ENCODE measurements around the gene GAREM1.

The GAREM1 gene

GRCh38 chr18:32380559-32380958 is 90.1 kb downstream of the GAREM1 start:
- Histone ChIP-seq H2BK15ac (ENCODE audit: low read length) (no peak overlapping the region), H2AFZ (ENCODE audit: low read length) (no peak overlapping the region), H3K27me3 (ENCODE audit: control insufficient read depth in 3 of 3, insufficient read depth in 3 of 3, low read depth in 1 of 3, low read length in 3 of 3) (no peaks in the 10 kb centered on the region), H3K79me1 (ENCODE audit: low read depth, low read length) (no peaks in the 10 kb centered on the region), H3K4me3 (ENCODE audit: low read length in 2 of 2) (no peak overlapping the region), H3K36me3 (replicated peaks in 1 of 2; ENCODE audit: control insufficient read depth in 2 of 2, insufficient read depth in 2 of 2, low read length in 2 of 2) (no peaks in the 10 kb centered on the region), H3K4me2 (ENCODE audit: insufficient read depth, low read length, poor library complexity, severe bottlenecking) (no peak overlapping the region), H2BK5ac (ENCODE audit: low read length) (no peak overlapping the region), H3K9me3 (replicated peaks in 1 of 2; ENCODE audit: control insufficient read depth in 2 of 2, insufficient read depth in 1 of 2, low read depth in 1 of 2, low read length in 2 of 2) (no peaks in the 10 kb centered on the region), H3K9ac (ENCODE audit: low read depth, low read length, poor library complexity) (no peak overlapping the region), H3K14ac (ENCODE audit: low read length) (no peak overlapping the region), H2BK120ac (ENCODE audit: low read depth, low read length) (no peak overlapping the region), H4K8ac (ENCODE audit: low read depth, low read length) (no peak overlapping the region), H2BK12ac (ENCODE audit: low read length) (no peak overlapping the region), H3K18ac (ENCODE audit: low read length) (no peak overlapping the region), H3K23ac (ENCODE audit: low read depth, low read length, poor library complexity) (no peak overlapping the region), H3K4ac (ENCODE audit: low read length) (no peak overlapping the region), H3K4me1 (ENCODE audit: control insufficient read depth in 2 of 2, insufficient read depth in 1 of 2, low read depth in 1 of 2, low read length in 2 of 2) (no peaks in the 10 kb centered on the region), H3K27ac (replicated peaks; ENCODE audit: low read length) (no peak overlapping the region), H2AK5ac (ENCODE audit: low read depth, low read length) (no peak overlapping the region), H4K91ac (ENCODE audit: low read depth, low read length, poor library complexity) (no peak overlapping the region)
- no CpG with 5 or more reads among the region's 1 CpG for WGBS, 2 donors (ENCODE audit: extremely low coverage in 2 of 2, insufficient read length in 2 of 2, insufficient replicate concordance in 1 of 2)
- DNase-seq (ENCODE audit: low spot score), result no peak

- H3K36me3 ChIP-seq (replicated peaks in 1 of 2; ENCODE audit: control insufficient read depth in 2 of 2, insufficient read depth in 2 of 2, low read length in 2 of 2), result no peaks in the 10 kb centered on the region
- no peaks in the 10 kb centered on the region for H3K4me1 ChIP-seq (ENCODE audit: control insufficient read depth in 2 of 2, insufficient read depth in 1 of 2, low read depth in 1 of 2, low read length in 2 of 2)
- H3K4ac ChIP-seq (ENCODE audit: low read length), result no peak overlapping the region
- no peak overlapping the region for H3K23ac ChIP-seq (ENCODE audit: low read depth, low read length, poor library complexity)
- no peaks in the 10 kb centered on the region for H3K27me3 ChIP-seq (ENCODE audit: control insufficient read depth in 3 of 3, insufficient read depth in 3 of 3, low read depth in 1 of 3, low read length in 3 of 3)
- no peak overlapping the region for H3K9ac ChIP-seq (ENCODE audit: low read depth, low read length, poor library complexity)
- H3K79me1 ChIP-seq (ENCODE audit: low read depth, low read length), result no peaks in the 10 kb centered on the region
- no peak overlapping the region for H3K27ac ChIP-seq (replicated peaks; ENCODE audit: low read length)
- no peak for DNase-seq (ENCODE audit: low spot score)
- WGBS, 2 donors (ENCODE audit: extremely low coverage in 2 of 2, insufficient read length in 2 of 2, insufficient replicate concordance in 1 of 2), result no CpG with 5 or more reads among the region's 7 CpGs
- H3K18ac ChIP-seq (ENCODE audit: low read length), result no peak overlapping the region
- no peak overlapping the region for H3K4me2 ChIP-seq (ENCODE audit: insufficient read depth, low read length, poor library complexity, severe bottlenecking)
- no peak overlapping the region for H2BK120ac ChIP-seq (ENCODE audit: low read depth, low read length)
- H3K4me3 ChIP-seq (ENCODE audit: low read length in 2 of 2), result no peak overlapping the region
- no peak overlapping the region for H2BK5ac ChIP-seq (ENCODE audit: low read length)
- no peaks in the 10 kb centered on the region for H3K9me3 ChIP-seq (replicated peaks in 1 of 2; ENCODE audit: control insufficient read depth in 2 of 2, insufficient read depth in 1 of 2, low read depth in 1 of 2, low read length in 2 of 2)
- H2AFZ ChIP-seq (ENCODE audit: low read length), result no peak overlapping the region
- H2BK15ac ChIP-seq (ENCODE audit: low read length), result no peak overlapping the region
- no peak overlapping the region for H3K14ac ChIP-seq (ENCODE audit: low read length)
- H2AK5ac ChIP-seq (ENCODE audit: low read depth, low read length), result no peak overlapping the region
- H4K8ac ChIP-seq (ENCODE audit: low read depth, low read length), result no peak overlapping the region
- no peak overlapping the region for H4K91ac ChIP-seq (ENCODE audit: low read depth, low read length, poor library complexity)
- no peak overlapping the region for H2BK12ac ChIP-seq (ENCODE audit: low read length)
These were observed 90.8 kb downstream of the GAREM1 start for GRCh38 chr18:32379891-32380290.

- H3K79me1 ChIP-seq (ENCODE audit: low read depth, low read length), result no peaks in the 10 kb centered on the region
- H2BK120ac ChIP-seq (ENCODE audit: low read depth, low read length), result no peak overlapping the region
- no peak overlapping the region for H3K23ac ChIP-seq (ENCODE audit: low read depth, low read length, poor library complexity)
- H3K4me1 ChIP-seq (ENCODE audit: control insufficient read depth in 2 of 2, insufficient read depth in 1 of 2, low read depth in 1 of 2, low read length in 2 of 2), result no peaks in the 10 kb centered on the region
- H4K8ac ChIP-seq (ENCODE audit: low read depth, low read length), result no peak overlapping the region
- DNase-seq (ENCODE audit: low spot score), result no peak
- no CpG with 5 or more reads among the region's 4 CpGs for WGBS, 2 donors (ENCODE audit: extremely low coverage in 2 of 2, insufficient read length in 2 of 2, insufficient replicate concordance in 1 of 2)
- no peak overlapping the region for H2BK5ac ChIP-seq (ENCODE audit: low read length)
- H2AFZ ChIP-seq (ENCODE audit: low read length), result no peak overlapping the region
- H2BK12ac ChIP-seq (ENCODE audit: low read length), result no peak overlapping the region
- H3K27ac ChIP-seq (replicated peaks; ENCODE audit: low read length), result no peak overlapping the region
- no peak overlapping the region for H3K4me3 ChIP-seq (ENCODE audit: low read length in 2 of 2)
- no peak overlapping the region for H3K14ac ChIP-seq (ENCODE audit: low read length)
- H3K18ac ChIP-seq (ENCODE audit: low read length), result no peak overlapping the region
- no peaks in the 10 kb centered on the region for H3K27me3 ChIP-seq (ENCODE audit: control insufficient read depth in 3 of 3, insufficient read depth in 3 of 3, low read depth in 1 of 3, low read length in 3 of 3)
- no peaks in the 10 kb centered on the region for H3K9me3 ChIP-seq (replicated peaks in 1 of 2; ENCODE audit: control insufficient read depth in 2 of 2, insufficient read depth in 1 of 2, low read depth in 1 of 2, low read length in 2 of 2)
- H2AK5ac ChIP-seq (ENCODE audit: low read depth, low read length), result no peak overlapping the region
- H3K36me3 ChIP-seq (replicated peaks in 1 of 2; ENCODE audit: control insufficient read depth in 2 of 2, insufficient read depth in 2 of 2, low read length in 2 of 2), result no peaks in the 10 kb centered on the region
- H3K4ac ChIP-seq (ENCODE audit: low read length), result no peak overlapping the region
- H3K9ac ChIP-seq (ENCODE audit: low read depth, low read length, poor library complexity), result no peak overlapping the region
- H4K91ac ChIP-seq (ENCODE audit: low read depth, low read length, poor library complexity), result no peak overlapping the region
- no peak overlapping the region for H3K4me2 ChIP-seq (ENCODE audit: insufficient read depth, low read length, poor library complexity, severe bottlenecking)
- no peak overlapping the region for H2BK15ac ChIP-seq (ENCODE audit: low read length)
These were observed 92.0 kb downstream of the GAREM1 start for GRCh38 chr18:32378705-32379104.

DNA sequence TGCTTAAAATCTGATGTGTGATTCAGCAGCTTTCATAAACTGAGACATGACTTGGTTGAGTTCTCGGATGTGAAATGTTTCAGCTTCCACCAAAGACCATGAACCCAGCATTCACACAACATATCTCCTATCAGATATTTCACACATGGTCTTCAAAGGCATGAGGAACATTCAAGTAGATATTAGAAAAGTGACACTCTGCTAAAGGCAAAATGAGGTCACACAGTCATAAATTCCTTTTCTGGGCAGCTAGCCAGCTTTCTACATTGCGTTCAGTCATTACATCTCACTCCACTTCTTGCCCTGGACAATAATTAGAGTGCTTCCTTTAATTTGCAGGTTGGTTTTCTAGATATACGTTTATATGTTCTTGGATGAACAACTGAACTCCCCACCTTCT is 96.7 kb downstream of the GAREM1 start:
- no peak overlapping the region for H2AFZ ChIP-seq (ENCODE audit: low read length)
- no peak overlapping the region for H2BK120ac ChIP-seq (ENCODE audit: low read depth, low read length)
- no peak overlapping the region for H3K27ac ChIP-seq (replicated peaks; ENCODE audit: low read length)
- no peak overlapping the region for H3K14ac ChIP-seq (ENCODE audit: low read length)
- H2BK15ac ChIP-seq (ENCODE audit: low read length), result no peak overlapping the region
- WGBS, 2 donors (ENCODE audit: extremely low coverage in 2 of 2, insufficient read length in 2 of 2, insufficient replicate concordance in 1 of 2), result no CpG with 5 or more reads among the region's 3 CpGs
- no peak overlapping the region for H3K4ac ChIP-seq (ENCODE audit: low read length)
- no peak overlapping the region for H2AK5ac ChIP-seq (ENCODE audit: low read depth, low read length)
- no peak overlapping the region for H3K4me3 ChIP-seq (ENCODE audit: low read length in 2 of 2)
- H3K4me2 ChIP-seq (ENCODE audit: insufficient read depth, low read length, poor library complexity, severe bottlenecking), result no peak overlapping the region
- H2BK5ac ChIP-seq (ENCODE audit: low read length), result no peak overlapping the region
- H3K27me3 ChIP-seq (ENCODE audit: control insufficient read depth in 3 of 3, insufficient read depth in 3 of 3, low read depth in 1 of 3, low read length in 3 of 3), result no peaks in the 10 kb centered on the region
- no peak for DNase-seq (ENCODE audit: low spot score)
- H2BK12ac ChIP-seq (ENCODE audit: low read length), result no peak overlapping the region
- no peak overlapping the region for H3K23ac ChIP-seq (ENCODE audit: low read depth, low read length, poor library complexity)
- H4K8ac ChIP-seq (ENCODE audit: low read depth, low read length), result no peak overlapping the region
- no peak overlapping the region for H3K9ac ChIP-seq (ENCODE audit: low read depth, low read length, poor library complexity)
- no peaks in the 10 kb centered on the region for H3K36me3 ChIP-seq (replicated peaks in 1 of 2; ENCODE audit: control insufficient read depth in 2 of 2, insufficient read depth in 2 of 2, low read length in 2 of 2)
- no peaks in the 10 kb centered on the region for H3K79me1 ChIP-seq (ENCODE audit: low read depth, low read length)
- H4K91ac ChIP-seq (ENCODE audit: low read depth, low read length, poor library complexity), result no peak overlapping the region
- H3K4me1 ChIP-seq (ENCODE audit: control insufficient read depth in 2 of 2, insufficient read depth in 1 of 2, low read depth in 1 of 2, low read length in 2 of 2), result peaks cover 0 to 2% of the 10 kb centered on the region in 2 donors
- no peaks in the 10 kb centered on the region for H3K9me3 ChIP-seq (replicated peaks in 1 of 2; ENCODE audit: control insufficient read depth in 2 of 2, insufficient read depth in 1 of 2, low read depth in 1 of 2, low read length in 2 of 2)
- H3K18ac ChIP-seq (ENCODE audit: low read length), result no peak overlapping the region

Measured in neuronal stem cell (in vitro differentiated cells).